Inflammatory macrophage treated with lipopolysaccharide for 4 hours (primary cell): Measurements from ENCODE around the gene RIMS3.

Experiments used
- DNase-seq: peaks from one replicate; pipeline ENCODE4 v3.0.0-alpha.2; 2020

RIMS3 gene

DNA sequence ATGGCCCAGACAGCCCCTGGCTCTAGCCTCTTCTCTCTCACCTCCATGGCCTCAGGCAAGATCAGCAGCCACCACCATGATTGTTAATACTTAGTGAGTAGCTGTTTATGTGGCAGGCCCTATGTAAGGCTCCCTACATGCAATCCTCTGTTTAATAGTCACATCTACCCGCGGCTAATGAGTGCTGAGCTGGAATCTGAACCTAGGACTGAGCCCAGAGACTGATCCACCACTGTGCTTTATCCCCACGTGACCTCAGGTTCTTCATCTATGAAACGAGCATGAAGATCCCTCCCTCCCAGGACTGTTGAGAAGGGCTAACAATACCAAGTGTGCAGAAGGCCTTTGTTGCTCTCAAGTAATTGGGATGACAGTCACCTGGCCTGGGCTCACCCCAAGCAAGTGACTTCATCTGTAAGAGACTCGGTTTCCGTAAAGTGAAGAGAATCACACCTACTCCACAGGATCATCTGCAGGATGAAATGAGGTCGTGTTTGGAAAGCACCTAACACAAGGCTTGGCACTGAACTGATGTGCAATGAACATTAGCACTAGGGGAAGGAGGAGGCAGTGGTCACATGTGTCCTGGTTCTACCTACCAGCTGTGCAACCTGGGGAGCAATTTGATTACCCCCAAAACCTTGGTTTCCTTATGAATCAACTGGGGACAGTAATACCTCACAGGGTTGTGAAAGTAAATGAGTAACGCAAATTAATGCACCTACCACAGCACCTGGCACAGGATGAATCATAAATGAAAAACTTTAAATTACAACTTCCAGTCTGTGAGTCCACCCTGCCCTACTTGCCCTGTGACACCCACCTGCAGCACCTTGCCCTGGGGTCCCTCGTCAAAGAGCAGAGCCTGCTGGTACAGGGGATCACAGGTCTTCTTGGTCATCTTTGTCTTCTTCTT, 37.2 kb downstream of the RIMS3 start:
- no peak for DNase-seq

DNA sequence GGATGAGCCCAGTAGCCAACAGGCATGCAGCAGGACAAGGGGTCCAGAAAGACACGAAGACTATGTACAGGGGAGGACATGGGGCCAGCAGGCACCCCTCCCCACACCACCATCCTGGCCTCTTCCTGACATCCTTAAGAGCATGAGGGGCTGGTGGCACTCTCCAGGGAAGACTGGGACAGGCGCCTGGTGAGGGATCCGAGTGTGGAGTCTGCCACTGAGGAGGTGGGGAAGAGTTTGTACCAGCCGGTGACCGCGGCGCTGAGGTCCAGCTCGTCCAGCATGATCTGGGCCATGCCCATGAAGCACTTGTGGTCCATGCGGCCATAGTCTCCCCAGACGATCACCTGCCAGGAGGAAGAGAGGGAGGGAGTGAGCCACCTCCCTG, 39.1 kb downstream of the RIMS3 start:
- DNase-seq: no peak

- no peak for DNase-seq
Observed at GRCh38 chr1:40625476-40626382, 39.8 kb downstream of the RIMS3 start.

- peak; percentile 13 for DNase-seq
Observed at GRCh38 chr1:40625076-40625475, 40.4 kb downstream of the RIMS3 start.

DNA sequence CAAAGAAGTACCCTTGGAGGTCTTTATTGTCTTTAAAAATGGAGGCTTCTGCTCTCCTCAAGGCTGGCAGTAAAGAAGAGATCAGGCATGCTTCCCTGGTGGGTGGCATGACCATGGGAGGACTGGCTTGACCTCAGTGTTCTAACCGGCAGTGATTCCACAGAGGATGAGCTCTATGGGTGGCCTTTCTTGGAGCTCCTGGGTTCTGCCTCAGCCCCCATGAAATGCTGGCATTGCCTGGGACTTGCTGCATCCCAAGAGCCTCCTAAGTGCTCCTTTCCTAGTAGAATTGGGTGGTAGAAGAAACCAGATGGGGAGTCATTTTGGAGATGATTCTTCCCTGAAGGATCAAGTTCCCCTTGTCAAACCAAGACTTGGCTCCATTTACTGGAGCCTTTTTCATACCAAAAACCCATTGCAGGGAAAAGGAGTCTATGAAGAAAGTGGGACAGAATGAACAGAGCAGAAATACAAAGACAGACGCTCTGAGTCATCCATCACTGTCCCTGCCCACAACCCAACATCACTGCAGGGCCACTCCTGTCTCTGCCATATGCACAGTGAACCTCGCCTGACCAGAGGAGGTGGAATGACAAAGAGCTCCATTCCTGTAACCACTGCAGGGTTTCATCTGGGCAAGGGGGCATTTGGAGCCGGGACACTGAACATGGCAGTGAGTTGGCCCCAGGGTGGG, 42.4 kb downstream of the RIMS3 start:
- DNase-seq: no peak

DNA sequence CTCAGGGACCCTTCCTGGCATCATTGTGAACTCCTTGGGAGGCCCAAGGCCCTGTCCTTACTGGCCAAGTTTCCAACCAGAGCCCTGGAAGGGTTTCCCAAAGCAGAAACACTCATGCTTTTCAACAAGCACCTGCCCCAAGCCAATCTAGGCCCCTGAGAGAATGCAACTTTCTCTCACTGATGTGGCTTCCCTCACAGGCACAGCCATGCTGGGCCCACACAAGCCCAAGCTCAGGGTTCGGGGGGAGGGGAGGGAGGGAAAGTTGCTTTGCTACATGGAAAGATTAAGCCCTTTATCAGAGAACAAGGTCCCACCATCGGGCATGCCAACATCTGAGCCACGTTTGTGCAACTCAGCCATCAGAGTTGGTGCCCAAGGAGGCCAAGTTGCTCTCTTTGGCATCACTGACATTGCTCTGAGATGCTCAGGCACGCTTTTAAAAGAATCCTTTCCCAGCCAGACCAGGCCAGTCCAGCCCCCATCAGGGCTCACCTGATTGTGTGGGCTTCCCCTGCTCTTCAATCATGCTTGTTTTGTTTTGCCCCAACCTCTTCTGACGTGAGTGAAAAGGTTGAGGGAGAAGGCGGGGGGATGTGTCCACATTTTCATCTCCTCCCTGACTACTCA, 43.5 kb downstream of the RIMS3 start:
- no peak for DNase-seq

GRCh38 chr1:40620586-40621210, 44.8 kb downstream of the RIMS3 start:
- no peak for DNase-seq

GRCh38 chr1:40620150-40620549, 45.3 kb downstream of the RIMS3 start:
- no peak for DNase-seq

- no peak for DNase-seq
Observed at GRCh38 chr1:40618108-40618507, 47.4 kb downstream of the RIMS3 start.

DNA sequence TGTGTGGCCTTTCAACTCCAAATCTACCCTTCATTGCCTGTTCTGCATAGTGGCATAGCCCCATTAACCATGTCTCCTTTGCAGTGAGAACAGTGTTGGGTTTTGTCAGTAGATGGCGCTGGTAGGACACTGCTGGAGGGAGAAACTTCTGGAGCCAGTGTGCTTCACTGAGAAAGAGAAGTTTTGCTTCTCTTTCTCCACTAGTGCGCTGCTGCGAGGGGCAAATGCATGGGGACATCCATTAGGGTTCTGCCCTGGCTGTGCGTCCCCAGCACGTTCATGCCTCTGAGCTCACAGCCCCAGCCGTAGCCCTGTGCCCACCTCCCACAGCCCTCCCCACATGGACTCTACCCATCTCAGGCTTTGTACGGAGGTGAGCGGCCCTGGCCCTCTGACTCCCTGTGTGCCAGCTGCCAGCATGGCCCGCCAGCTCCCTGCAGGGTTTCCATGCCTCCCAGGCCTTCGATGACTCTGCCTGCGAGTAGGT, 53.1 kb downstream of the RIMS3 start:
- peak; percentile 76 for DNase-seq

DNA sequence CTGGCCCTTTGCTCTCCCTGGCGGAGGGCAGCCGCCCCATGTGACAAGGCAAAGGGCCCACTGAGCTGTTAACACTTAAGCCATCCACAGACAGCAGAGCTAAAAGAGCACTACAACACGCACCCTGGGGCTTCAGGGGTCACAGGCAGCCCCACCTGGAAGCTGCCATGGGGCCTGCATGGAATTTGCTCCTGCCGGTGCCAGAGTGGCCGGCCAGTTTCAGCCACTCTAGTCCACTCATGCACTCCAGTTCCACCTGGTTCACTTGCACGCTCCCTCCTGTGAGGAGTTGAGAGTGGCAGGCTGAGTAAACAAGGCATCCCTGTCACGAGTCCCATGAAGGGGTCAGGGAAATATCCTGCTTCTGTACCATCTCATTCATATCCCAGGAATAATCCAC, 55.3 kb downstream of the RIMS3 start:
- no peak for DNase-seq

GRCh38 chr1:40607921-40608320, 57.6 kb downstream of the RIMS3 start:
- no peak for DNase-seq

GRCh38 chr1:40606978-40607377, 58.5 kb downstream of the RIMS3 start:
- peak; percentile 47 for DNase-seq

DNA sequence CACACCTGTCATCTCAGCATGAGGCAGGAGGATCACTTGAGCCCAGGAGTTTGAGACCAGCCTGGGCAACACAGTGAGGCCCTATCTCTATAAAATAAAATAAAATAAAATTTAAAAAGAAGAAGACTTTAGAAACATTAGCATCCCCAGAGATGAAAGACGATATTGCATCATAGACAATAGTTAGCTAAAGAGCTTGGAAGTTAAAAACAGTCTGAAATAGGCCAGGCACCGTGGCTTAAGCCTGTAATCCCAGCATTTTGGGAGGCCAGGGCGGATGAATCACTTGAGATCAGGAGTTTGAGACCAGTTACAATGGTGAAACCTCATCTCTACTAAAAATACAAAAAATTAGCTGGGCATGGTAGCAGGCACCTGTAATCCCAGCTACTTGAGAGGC, 59.3 kb downstream of the RIMS3 start:
- DNase-seq: no peak

DNA sequence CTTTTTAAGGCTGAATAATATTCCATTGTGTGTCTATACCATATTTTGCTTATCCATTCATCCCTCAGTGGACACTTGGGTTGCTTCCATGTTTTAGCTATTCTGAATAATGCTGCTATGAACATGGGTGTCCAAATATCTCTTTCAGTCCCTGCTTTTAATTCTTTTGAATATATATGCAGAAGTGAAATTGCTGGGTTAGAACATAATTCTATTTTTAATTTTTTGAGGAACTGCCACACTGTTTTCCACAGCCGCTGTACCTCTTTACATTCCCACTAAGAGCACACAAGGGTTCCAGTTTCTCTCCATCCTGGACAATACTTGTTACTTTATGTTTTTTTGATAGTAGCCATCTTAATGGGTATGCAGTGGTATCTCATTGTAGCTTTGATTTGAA, 65.6 kb downstream of the RIMS3 start:
- DNase-seq: peak; percentile 70

DNA sequence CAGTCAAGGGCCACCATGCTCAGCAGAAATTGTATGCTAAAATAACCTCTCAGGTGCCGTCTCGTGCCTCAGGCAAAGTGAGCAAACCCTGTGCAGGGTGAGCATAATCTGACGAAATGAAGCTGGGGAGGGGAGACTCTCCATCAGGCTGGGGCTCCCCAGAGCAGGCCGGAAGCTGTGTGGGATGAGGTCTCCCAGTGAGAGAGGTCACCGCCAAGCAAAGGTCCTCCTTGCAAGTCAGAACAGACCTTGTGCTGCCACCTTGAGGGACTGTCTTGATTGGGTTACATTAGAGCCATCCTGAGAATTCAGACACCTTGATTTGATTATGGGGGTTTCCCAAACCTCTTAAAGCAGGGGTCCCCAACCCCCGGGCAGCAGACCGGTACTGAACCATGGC, 69.9 kb downstream of the RIMS3 start:
- DNase-seq: no peak

GRCh38 chr1:40594187-40594531, 71.3 kb downstream of the RIMS3 start:
- DNase-seq: no peak

DNA sequence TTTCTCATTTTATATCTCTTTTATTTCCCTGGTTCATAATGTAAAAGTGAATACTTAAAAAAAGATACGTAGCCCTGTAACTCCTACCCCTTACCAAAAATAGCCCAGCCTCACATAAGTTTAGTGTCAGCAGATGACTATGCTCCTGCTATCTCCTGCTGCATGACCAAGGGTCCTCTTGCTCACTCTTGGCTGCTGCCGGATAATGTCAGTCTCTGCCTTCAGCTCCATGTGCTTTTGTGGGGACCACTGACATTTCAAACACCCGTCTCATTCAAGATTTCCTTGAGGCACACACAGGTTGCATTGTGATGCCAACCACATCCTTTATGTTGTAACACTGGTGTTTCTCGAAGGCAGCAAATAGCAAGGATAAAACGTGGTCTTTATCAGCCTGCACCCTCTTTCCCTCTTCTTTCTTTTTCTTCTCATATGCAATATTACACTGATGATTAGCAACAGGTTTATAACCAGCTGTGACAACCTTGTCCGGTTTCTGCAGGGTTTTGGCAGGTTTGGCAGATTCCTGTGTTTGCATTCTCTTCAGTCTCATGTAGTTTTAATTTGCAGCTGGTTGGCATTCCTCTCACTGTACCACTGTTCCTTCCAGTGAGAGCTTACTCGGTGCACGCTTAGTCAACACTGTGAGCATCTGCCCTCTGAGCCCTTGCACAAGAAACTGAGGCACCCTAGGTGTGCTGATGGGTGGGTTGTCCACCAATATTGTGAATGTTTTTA, 71.9 kb downstream of the RIMS3 start:
- no peak for DNase-seq

GRCh38 chr1:40592107-40592803, 73.2 kb downstream of the RIMS3 start:
- peak; percentile 64 for DNase-seq

DNA sequence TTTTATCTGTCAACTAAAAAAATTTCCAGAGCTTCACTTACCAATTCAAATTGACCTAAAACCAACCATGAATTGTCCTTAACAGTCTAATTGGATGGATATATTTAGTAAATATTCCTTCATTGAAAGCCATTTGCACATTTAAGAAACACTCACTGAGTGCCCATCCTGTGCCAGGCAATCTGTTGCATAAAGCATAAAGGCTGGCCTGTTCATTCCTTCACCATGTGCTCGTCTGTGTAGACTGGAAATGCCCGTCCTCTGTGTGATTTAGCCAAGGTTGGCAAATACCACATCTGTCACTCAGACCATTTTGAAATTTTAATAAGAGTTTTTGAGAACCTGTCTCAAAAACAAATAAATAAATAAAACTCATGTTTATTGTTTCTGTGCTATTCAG, 76.9 kb downstream of the RIMS3 start:
- DNase-seq: no peak

DNA sequence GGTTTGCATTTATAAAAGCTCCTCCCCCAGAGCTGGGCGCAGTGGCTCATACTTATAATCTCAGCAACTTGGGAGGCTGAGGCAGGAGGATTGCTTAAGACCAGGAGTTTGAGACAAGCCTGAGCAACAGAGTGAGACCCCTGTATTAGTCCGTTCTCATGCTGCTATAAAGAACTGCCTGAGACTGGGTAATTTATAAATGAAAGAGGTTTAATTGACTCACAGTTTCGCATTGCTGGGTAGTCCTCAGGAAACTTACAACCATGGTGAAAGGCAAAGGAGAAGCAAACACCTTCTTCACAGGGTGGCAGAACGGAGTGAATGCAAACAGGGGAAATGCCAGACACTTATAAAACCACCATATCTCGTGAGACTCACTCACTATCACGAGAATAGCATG, 81.5 kb downstream of the RIMS3 start:
- no peak for DNase-seq
